Cardiac fibroblast (primary cell): ENCODE results near the gene RASGRF1.

ENCODE experiments used
- DNase-seq, 2 donors: peaks; one replicate each; pipeline versions ENCODE4 v3.0.0 to v3.0.0-alpha.2; 2010; ENCODE audit warnings: low read depth in 2 of 2
- H3K4me3 ChIP-seq, 2 donors: replicated peaks in 1 of 2; 1 replicate in 1 of 2; 2 replicates in 1 of 2; pipeline ENCODE4 v1.5.1; 2011; ENCODE audit warnings: low read depth in 2 of 2, low read length in 2 of 2, mild to moderate bottlenecking in 2 of 2, moderate library complexity in 1 of 2
- CTCF ChIP-seq: IDR thresholded peaks from one replicate; pipeline ENCODE4 v1.5.1; 2011; ENCODE audit warnings: low read depth, mild to moderate bottlenecking, low read length, inconsistent platforms

RASGRF1 gene

GRCh38 chr15:79065361-79065705, 25.2 kb downstream of the RASGRF1 start:
- H3K4me3 ChIP-seq: no peak overlapping the region
- no peak for TF ChIP-seq CTCF
- DNase-seq: no peak

DNA sequence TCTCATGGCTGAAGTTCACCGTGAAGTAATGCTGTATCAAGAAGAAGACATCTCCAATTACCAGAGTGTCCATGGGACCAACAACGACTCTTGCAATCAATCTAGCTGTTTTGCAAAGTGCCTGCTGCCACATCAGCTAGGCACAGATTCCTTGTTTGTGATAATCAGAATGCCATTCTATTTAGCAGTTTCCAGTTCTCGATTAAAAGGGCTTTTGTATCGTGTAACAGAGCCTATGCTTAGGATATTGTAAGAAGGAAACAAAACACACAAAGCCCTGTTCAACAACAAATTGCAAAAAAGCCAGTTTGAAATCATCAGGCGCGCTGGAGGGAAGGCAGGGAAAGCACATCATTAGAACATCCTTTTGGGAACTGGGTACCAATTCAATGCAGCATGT, 26.1 kb downstream of the RASGRF1 start:
- H3K4me3 ChIP-seq: no peak overlapping the region
- TF ChIP-seq CTCF: no peak
- no peak for DNase-seq

DNA sequence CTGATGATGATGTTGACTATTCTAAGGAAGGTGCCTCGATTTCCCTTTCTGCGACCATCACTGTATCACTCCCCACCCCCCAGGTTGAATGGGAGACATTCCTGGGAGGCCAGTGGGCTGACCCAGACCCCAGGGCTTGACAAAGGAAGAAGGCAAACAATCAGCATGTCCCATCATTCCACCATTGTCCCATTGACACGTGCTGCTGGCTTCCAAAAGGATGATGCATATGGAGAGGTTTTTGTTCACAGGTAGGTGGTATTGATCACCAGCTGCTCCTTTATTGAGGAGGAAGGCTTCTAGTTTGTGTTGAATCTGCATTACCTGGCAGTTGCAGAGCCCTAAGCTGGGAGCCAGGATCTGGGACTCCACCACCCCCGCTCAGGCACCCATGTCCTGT, 30.4 kb downstream of the RASGRF1 start:
- no peak for TF ChIP-seq CTCF
- no peak for DNase-seq

DNA sequence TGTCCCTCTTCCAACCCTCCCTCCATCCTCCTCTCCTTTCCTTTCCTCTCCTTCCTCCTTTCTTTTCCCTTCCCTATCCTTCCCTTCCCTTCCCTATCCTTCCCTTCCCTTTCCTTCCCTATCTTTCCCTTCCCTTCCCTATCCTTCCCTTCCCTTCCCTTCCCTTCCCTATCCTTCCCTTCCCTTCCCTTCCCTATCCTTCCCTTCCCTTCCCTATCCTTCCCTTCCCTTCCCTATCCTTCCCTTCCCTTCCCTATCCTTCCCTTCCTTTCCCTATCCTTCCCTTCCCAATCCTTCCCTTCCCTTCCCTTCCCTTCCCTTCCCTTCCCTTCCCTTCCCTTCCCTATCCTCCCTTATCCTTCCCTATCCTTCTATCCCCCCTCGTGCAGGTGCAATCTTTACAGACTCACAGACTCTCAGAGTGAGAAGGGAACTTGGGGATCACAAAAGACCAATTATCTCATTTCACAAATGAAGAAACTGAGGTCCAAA, 31.5 kb downstream of the RASGRF1 start:
- TF ChIP-seq CTCF: no peak
- H3K4me3 ChIP-seq: no peak overlapping the region
- no peak for DNase-seq

More for the DNA sequence above, 30.4 kb downstream of the RASGRF1 start:
- H3K4me3 ChIP-seq: no peak overlapping the region

- TF ChIP-seq CTCF: no peak
- DNase-seq: no peak
These were observed 32.2 kb downstream of the RASGRF1 start for GRCh38 chr15:79058260-79058850.

GRCh38 chr15:79057050-79057449, 33.5 kb downstream of the RASGRF1 start:
- DNase-seq: no peak
- TF ChIP-seq CTCF: no peak
- H3K4me3 ChIP-seq: no peak overlapping the region

More at GRCh38 chr15:79058260-79058850, 32.2 kb downstream of the RASGRF1 start:
- no peak overlapping the region for H3K4me3 ChIP-seq

GRCh38 chr15:79054350-79054749, 36.2 kb downstream of the RASGRF1 start:
- H3K4me3 ChIP-seq: no peak overlapping the region
- DNase-seq: no peak
- no peak for TF ChIP-seq CTCF
